Stimulated activated CD8-positive, alpha-beta memory T cell treated with anti-CD3 and anti-CD28 coated beads, Interleukin-2, amount 100 ng/mL, for 1 hour (primary cell): ENCODE results near the gene RAB3IP.
"Not testable (repeated sequence)": the region's sequence is repeated elsewhere in the genome, so short reads cannot be mapped to it uniquely, and the experiment has no call there.

Experiments used
- DNase-seq, 2 donors: peaks; one replicate each; pipeline ENCODE4 v3.0.0-alpha.2; 2020; ENCODE audit warnings: low read depth in 2 of 2

The RAB3IP gene

DNA sequence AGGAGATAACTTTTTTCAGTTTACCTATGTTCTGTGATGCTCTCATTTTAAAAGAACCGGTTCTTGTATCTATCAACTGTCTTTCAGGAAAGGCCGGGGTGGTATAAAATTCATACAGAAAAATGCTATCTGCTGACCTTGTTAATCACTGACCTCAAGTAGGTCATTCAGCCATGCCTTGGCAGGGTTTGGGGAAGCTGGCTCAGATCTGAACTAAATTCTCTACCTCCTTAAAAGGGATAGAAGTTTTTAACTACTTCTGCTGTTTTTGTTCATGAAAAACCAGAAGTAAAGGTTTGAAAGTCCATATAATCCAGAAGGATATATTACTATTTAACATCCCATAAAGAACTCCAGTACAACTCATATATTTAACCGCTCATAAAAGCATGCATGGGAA is 96.4 kb downstream of the RAB3IP start:
- DNase-seq = no peak

DNA sequence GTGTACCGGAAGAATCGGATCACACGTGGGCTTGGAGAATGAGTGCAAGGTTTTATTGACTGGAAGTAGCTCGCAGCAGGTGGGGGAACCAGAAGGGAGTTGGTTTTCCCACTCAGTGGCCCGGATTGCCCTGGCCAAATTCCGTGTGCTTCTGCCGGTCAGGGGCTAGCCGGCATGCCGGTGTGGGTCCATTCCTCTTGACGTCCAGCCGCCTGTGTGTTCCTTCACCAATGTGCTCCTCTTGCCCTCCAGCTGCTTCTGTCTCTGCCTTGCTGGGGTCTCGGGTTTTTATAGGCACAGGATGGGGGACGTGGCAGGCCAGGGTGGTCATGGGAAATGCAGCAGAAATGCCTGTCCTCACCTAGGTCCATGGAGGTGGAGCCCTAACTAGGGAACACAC is 97.4 kb downstream of the RAB3IP start:
- no peak for DNase-seq

DNA sequence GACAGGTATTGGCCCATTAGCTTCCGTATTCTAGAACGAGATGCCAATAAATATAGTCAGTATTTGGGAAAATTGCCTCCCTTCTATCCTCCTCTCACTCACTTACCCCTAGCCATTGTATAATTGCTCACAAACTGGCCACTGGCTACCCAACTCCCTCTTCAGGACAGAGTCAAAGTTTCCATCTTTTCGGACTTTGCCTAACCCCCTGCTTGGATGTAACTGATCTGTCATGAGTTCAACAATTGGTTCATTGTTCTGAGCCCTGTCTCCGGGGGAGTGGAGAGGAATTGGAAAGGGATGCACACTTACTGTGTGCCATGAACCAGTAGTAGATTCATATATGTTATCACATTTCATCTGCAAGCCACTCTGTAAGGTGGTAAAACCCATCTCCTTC is 98.5 kb downstream of the RAB3IP start:
- no peak for DNase-seq

DNA sequence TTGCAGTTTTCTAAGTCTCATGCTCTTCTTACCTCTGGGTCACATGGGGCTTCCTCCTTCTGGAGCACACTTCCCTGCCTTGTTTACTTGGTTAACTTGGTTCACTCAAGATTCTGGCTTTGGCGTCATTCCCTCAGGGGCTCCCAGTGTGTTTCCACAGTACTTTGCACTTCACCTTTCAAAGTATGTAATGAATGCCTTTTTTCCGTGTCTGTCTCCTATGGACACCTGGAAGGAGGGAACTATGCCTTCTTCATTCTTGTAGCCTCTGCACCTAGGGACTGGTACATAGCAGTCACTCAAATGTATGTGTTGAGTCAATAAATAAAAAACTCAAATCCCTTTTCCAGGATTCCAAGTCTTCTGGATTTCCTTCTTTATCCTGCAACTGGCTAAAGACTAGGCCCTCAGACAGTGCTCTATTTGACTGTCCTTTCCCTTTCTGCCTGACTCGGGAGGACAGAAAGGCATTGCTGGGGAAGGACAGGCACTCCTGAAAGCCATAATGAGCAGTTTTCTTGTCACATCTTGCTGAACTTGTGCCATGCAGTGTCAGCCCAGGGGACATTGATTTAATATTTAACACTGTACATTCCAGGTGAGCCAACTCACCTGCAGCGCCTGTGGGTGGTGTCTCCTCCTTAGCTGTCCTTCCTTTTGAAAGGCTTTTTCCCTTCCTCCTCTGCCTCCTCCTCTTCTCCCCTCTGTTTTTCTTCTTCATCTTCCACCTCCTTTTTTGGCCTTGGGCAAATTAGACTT is 99.2 kb downstream of the RAB3IP start:
- no peak for DNase-seq

DNA sequence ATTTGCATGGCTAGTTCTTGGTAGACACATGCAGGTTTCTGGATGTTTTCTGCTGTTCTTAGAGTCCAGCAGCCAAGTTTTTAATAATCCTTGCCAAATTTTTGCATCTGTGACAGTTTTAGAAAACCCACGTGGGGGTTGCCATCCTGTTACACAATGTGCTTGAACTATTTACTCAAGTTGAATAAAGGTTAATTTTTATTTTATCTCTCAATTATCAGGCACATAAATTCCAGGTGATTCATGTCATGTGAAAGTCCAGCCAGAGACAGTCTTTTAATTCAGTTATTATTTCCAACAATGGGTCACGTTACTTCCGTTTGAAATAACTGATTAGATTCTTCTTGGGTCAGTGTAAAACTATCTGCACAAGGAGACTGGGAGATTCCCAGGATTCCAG is 102.1 kb downstream of the RAB3IP start:
- DNase-seq = no peak

DNA sequence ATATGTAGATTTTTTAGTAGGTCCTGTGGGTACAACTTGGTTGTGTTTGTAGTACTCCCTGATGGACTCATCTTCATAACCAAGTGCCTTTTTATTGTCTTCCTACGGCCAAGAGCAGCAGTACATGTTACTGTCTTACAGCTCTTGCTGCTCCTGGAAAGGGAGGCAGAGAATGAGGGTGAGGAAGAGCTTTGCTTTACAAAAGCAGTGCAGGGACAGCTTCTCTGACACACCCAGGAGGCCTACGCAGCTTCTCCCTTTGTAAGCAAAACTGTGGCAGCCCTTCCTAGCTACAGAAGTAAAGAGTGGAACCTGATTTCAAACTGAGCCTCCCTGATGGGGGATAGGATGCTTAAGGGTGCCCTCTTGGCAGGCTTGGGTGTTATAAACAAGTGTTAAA is 104.9 kb downstream of the RAB3IP start:
- no peak for DNase-seq

DNA sequence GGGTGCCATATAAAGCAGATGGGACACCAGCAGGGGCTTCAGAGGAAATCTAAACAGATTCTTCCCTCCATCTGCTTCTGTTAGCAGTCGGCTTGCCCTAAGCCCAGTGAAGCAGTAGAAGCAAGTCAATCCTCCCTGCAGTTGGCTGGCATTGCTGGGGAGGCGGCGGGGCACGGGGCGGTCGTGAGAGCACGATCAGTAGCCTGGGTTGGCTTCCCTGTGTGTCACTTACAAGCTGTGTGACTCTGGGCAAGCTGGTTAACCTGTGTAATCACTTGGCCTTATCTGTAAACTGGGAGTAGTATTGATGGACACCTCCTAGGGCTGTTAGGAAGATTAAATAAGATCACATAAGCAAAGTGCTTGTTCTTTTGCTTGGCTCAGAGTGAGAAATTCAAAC is 105.8 kb downstream of the RAB3IP start:
- no peak for DNase-seq

DNA sequence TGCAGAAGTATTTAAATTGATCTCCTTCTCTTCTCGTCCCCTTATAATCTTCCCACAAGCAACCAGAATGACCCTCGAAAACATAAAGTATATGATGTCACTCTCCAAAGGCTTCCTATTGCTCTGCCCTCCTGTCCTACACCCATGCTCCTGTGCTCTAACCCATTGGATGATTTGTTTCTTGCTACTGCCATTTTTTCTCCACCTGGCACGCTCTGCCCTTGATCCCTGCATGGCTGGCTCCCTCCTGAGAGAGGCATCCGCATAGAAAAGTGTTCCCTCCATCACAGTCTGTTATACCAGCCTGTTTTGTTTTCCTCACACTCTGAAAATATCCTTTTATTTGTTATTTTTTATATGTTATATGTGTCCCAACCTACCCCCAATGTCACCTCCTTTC is 106.2 kb downstream of the RAB3IP start:
- DNase-seq = no peak

DNA sequence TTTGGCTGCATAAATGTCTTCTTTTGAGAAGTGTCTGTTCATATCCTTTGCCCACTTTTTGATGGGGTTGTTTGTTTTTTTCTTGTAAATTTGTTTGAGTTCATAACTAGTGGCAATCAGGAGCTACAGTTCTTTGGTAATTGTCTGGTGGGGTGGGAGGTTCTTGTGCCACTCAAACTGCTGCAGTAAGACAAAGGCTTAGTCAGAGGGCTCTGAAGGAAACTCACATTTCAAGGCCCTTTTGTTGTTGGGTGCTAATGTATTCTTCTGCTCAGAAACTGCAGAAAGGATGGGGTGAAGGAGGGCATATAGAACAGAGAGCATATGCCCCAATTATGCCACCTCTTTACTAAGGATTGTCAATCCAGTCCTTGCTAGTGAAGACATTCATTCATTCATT is 108.3 kb downstream of the RAB3IP start:
- no peak for DNase-seq

DNA sequence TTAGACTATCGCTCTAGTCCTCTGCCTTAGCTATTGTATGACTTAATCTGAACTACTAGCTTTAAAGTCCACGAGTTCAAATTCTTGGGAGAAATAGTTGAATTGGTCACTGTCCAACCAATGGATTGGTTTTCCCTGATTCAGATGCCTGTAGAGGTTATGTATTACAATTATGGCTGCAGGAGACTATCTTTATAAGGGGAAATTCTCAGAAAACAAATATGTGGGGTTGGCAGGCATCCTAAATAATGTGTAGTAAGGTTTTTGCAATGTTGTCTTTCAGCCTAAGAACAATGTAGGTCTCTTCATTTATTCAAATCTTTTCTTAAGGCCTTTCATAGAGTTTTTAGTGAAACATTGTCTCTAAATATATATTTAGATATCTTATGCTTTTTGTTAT is 113.3 kb downstream of the RAB3IP start:
- DNase-seq = no peak

DNA sequence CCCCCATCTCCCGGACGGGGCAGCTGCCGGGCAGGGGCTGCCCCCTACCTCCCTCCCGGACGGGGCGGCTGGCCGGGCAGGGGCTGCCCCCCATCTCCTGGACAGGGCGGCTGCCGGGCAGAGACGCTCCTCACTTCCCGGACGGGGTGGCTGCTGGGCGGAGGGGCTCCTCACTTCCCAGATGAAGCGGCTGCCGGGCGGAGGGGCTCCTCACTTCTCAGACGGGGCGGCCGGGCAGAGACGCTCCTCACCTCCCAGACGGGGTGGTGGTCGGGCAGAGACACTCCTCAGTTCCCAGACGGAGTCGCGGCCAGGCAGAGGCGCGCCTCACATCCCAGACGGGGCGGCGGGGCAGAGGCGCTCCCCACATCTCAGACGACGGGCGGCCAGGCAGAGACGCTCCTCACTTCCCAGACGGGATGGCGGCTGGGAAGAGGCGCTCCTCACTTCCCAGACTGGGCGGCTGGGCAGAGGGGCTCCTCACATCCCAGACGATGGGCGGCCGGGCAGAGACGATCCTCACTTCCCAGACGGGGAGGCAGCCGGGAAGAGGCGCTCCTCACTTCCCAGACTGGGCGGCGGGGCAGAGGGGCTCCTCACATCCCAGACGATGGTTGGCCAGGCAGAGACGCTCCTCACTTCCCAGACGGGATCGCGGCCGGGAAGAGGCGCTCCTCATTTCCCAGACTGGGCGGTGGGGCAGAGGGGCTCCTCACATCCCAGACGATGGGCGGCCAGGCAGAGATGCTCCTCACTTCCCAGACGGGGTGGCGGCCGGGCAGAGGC is 114.7 kb downstream of the RAB3IP start:
- DNase-seq = not testable (repeated sequence)

DNA sequence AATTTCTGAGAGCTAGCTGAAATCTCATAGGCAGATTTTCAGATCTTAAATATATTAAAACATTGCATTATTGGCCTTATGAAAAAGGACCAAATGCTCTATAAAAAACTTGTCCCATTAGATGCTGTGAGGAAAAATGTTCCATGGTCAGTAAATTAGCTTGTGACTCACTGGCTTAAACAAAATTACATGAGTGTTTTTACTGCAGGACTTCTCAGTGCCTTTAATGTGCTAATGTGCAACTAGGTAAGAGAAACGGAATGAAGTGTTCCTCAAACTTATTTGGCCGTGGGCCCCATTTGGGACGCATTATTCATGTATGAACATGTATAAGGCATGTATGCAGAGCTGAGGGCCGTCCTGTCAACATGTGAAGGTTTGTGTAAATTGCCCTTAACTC is 128.0 kb downstream of the RAB3IP start:
- DNase-seq = no peak

DNA sequence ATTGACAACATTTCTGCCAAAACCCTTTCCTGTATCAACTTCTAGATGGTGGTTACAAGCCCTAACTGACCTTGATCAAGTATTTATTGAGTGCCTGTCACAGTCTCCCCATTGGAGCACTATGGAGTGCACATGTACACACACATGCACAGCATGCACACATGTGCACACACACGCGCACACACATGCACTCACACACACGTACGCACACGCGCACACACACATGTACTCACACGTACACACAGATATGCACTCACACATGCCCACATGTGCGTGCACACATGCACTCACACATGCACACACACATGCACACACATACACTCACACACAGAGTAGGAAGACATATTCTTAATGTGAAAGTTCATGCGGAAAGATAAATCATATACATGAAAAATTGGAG is 130.0 kb downstream of the RAB3IP start:
- no peak for DNase-seq

DNA sequence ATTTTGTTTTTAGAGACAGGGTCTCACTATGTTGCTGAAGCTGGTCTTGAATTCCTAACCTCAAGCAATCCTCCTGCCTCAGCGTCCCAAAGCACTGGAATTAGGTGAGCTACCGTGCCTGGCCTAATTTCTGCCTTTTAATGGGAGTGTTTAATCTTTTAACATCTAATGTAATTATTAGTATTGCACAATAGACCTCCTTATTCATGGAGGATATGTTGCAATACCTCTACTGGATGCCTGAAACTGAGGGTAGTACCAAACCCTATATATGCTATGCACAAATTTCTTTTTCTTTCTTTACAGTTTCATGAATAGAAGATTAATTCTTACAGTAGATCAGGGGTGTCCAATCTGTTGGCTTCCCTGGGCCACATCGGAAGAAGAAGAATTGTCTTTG is 134.1 kb downstream of the RAB3IP start:
- no peak for DNase-seq
